ENCODE measurements around the gene SLF2.

- TF ChIP-seq, protein P1, sequence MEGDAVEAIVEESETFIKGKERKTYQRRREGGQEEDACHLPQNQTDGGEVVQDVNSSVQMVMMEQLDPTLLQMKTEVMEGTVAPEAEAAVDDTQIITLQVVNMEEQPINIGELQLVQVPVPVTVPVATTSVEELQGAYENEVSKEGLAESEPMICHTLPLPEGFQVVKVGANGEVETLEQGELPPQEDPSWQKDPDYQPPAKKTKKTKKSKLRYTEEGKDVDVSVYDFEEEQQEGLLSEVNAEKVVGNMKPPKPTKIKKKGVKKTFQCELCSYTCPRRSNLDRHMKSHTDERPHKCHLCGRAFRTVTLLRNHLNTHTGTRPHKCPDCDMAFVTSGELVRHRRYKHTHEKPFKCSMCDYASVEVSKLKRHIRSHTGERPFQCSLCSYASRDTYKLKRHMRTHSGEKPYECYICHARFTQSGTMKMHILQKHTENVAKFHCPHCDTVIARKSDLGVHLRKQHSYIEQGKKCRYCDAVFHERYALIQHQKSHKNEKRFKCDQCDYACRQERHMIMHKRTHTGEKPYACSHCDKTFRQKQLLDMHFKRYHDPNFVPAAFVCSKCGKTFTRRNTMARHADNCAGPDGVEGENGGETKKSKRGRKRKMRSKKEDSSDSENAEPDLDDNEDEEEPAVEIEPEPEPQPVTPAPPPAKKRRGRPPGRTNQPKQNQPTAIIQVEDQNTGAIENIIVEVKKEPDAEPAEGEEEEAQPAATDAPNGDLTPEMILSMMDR (IDR thresholded peaks at IDR 0.05), result no peak
- peak in 1 of 2 donors; percentile 23 for TF ChIP-seq POLR2A (IDR thresholded peaks at IDR 0.05)
These were observed 74.4 kb downstream of the SLF2 start, which contains the start of the genes MRPL43 and TWNK for GRCh38 chr10:100986952-100987684.
